Activated CD8-positive, alpha-beta memory T cell treated with anti-CD3 and anti-CD28 coated beads, Interleukin-2, amount 50 U/mL, for 24 hours (primary cell): ENCODE measurements around the gene TOB1.
A peak's percentile ranks its signal among the peaks of the same experiment; 100 is the strongest.
"Not testable (repeated sequence)": the region's sequence is repeated elsewhere in the genome, so short reads cannot be mapped to it uniquely, and the experiment has no call there.

ENCODE experiments used
- DNase-seq: peaks from one replicate; pipeline ENCODE4 v3.0.0-alpha.2; 2020; ENCODE audit errors: extremely low read depth

Gene TOB1

DNA sequence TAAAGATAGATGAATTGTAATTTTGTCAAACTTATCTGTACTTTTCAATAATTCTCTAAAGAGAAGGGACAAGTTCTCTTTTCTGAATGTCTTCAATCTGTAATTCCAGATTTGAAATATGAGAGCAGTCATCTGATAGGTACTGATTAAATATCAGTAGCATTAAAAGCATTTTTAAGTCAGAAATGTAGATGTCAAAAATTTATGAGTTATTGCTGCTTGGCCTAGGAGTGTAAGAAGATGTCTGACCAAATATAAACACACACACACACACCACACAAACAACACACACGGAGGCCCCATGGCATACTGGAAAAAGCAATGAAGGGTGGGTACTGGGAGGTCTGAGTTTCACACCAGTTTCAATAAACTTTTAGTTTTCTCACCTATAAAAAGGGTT lies 2.4 kb upstream of the TOB1 start:
- DNase-seq = no peak

DNA sequence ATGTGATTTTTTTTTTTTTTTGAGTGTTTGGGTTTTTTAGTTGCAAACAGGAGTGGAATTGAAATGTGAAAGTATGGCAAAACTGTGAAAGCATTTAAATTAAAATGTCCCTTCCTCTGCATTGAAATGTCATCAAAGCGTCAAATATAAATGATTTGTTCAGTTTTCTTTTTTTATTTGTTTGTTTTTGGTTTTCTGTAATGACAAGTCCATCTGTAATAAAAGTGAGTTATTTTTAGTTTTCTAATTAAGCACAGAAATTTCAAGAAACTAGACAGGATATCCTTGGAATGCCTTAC lies 1.9 kb upstream of the TOB1 start:
- no peak for DNase-seq

DNA sequence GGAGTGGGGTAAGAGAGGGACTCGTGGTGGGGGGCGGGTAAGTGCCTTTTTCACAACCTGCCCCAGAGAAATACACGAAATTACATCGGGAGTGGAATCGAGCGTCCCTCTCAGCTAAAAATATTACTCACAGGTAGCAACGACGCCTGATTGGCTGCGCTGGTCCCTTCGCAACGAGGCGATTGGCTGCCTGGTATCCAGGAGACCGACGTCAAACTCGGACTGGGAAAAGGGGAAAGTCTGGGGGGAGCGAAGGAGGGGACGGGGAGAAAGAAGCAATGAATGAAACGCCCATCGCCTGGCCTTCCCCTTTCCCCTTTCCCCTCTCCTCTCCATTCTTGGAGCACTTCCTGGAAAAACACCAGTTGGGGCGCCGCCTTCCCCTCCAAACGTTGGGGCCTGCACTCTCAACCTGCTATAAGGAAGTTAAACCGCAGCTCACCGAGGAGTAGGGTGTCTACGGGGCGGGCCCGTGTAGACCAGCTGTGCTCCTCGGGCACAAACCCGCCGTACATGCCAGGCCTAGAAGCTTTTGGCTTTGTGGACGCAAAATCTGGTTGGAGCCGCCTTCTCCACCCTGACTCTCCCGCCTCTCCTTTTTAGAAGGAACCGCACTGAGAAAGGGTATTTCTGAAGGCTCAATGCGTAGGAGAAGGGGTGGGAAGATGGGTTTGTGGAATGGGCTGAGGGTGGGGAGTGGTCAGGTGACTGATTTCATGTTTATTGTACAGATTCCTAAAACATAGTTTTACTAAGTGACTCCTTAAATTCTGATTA lies 1.4 kb upstream of the TOB1 start:
- peak; percentile 62 for DNase-seq

GRCh38 chr17:50866950-50867362 lies 802 bp upstream of the TOB1 start:
- peak; percentile 17 for DNase-seq

- no peak for DNase-seq
These were observed 290 bp downstream of the TOB1 start for GRCh38 chr17:50865868-50866260.

DNA sequence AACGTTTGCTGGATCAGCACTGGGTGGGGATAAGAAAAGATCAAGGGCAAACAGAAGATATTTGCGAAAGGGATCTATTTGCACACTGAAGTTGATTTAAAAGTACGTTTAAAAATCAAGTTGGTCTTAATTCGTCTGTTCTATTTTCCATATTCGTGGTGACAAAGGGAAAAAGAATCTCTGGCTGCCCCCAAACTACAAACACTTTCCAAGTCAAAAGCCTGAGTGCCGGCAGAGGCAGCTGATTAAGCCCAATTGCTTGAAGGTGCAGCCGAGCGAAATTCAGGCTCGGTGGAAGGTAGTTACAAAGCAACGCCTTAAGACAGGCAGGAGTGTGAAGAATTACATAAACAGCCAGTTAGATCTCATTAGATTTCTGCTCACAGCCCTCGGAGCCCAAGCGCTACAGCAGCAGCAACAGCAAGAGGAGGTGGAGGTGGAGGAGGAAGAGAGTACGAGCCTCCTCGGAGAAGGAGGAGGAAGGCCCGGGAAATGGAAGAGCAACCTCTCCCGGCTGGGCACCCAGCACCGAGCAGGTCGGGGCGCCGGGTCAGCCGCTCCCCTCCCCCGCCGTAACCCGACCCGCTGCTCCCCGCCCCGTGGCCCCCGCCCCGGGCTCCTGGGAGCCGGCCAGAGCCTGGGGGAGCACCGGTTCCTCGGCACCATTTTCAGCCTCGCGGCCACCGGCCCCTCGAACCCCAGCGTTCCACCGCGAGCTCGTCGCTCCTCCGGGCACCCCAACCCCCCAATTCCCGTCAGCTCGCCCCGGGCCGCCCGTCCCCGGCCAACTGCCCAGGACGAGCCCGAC lies 890 bp downstream of the TOB1 start:
- no peak for DNase-seq

DNA sequence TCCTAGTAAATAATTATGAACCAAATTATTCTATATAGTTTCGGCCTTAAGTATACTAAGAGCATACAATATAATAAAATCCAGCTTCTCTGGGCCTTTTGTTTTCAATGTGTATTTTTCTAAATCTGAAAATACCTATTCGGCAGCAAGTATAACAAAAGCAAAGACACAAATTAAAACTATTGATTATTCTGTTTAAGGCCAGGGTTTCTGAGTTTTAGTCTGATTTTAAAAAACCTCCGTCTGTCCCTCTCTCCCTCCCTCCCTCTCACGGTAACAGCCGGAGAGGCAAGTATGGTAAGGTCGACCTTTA lies 1.5 kb downstream of the TOB1 start:
- no peak for DNase-seq

- DNase-seq = no peak
These were observed 2.2 kb downstream of the TOB1 start for GRCh38 chr17:50863931-50864330.

DNA sequence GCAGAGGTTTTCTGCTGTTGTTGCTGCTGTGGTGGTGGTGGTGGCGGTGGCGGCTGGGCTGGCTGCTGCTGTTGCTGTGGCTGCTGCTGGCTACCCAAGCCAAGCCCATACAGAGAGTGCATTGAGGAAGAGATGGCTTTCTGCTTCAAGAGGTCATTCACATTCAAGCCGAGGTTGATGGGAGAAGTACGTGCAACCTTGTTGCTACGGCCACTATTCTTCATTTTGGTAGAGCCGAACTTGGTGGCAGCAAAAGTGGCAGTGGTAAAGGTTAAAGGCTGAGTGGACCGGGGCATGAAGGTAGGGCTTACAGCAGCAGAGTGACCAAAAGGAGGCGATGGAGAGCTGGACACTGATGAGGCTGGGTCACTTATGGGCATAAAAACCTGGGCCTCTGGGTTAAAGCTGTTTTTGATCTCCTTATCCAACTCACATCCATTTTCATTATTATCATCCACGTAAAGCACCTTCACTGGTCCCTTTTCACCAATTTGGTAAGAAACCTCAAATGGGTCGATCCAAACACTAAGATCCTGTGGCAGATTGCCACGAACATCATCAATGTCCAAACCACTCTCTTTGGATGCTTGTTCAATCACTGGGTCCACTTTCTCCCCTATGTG lies 2.8 kb downstream of the TOB1 start:
- DNase-seq = no peak

- DNase-seq = no peak
These were observed 4.2 kb downstream of the TOB1 start for GRCh38 chr17:50861822-50862528.

GRCh38 chr17:50861334-50861676 lies 4.8 kb downstream of the TOB1 start:
- no peak for DNase-seq

GRCh38 chr17:50859727-50860126 lies 6.4 kb downstream of the TOB1 start:
- not testable (repeated sequence) for DNase-seq

GRCh38 chr17:50858486-50859225 lies 7.5 kb downstream of the TOB1 start:
- no peak for DNase-seq

DNA sequence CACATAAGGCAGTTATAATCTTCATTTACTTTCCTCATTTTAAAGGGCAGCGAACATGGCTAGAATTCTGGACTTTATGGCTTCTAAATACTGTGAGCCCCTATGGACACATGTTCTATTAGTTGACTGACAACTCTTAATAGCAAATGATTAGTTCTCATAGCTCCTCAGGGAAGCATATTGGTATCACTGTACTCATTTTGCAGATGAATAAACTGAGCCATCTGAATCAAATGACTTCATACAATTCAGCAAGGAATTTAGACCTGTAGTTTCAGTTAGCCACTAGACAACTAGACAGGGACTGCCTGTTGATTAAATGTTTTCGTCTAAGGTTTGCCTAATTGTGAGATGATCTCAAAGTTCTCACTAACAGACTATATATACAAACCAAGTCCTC lies 9.7 kb downstream of the TOB1 start:
- no peak for DNase-seq

DNA sequence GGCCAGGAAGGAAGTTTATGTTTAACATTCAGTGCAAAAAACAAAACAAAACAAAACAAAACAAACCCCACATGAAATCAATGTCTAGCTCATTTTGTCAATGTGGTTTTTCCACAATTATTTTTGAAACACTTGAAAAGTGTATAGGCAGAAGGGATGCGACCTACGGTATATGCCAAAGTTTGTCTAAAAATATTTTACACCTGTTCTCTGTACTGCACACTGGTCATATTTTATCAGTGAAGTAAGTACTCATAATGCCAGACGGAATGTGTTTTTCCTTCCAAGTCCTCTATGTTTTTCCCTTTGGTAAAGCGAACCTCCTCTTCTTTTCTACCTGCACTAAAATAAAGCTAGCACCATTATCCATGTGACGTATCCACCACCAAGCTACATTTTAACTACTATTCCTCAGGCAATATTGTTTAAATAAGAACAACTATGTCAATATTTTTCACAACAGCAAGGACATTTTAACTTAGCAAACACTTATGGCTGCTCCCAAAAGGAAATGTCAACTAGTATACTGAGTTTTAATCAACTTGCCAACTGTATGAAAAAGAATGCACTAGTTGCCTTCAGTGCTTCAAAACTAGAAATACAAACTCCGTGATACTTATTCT lies 10.3 kb downstream of the TOB1 start:
- DNase-seq = no peak

DNA sequence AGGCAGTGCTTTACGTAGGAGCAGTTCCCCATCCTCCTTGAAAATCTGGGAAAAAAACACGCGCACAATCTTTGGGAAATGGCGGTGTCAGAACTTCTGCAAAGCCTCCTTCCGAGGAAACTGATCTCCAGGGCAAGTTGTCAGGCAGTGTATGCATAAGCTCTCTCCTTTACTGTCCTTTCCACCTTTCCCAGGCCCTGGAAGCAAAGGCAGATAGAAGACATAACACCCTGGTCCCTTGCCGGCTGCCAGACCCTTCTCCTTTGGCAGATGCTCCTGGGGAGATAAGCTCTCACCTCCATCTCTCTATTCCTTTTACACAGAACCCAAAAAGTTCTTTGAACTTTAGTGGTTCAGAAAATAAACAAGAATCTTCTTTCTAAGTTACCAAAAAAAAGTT lies 12.4 kb downstream of the TOB1 start:
- DNase-seq = no peak

DNA sequence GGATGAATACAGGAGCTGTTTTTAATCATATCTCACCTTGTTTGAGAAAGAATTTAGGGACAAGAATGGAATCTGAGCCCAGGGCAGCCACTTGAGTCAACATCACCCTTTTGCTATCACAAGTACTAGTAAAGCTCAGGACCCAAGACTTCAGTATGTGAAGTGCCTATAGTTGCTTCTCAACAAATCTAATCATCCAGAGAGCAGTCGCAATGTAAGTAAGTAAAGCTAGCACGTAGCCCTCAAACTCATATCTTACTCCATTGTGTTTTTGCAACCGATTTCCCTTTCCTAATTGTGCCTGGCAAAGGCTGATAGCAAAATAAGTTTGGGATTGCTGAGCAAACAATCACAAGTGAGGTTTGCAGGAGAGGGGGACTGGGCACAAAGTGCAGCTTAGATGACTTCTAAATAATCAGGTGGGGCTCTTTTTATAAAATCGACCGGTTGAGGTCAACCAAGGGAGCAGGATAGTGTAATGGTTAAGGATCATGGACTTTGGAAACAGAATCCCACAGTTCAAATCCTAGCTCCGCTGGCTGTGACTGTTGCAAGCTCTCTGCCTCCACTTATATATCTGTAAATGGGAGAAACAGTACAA lies 13.0 kb downstream of the TOB1 start:
- DNase-seq = no peak

GRCh38 chr17:50850640-50851039 lies 15.5 kb downstream of the TOB1 start:
- DNase-seq = no peak

DNA sequence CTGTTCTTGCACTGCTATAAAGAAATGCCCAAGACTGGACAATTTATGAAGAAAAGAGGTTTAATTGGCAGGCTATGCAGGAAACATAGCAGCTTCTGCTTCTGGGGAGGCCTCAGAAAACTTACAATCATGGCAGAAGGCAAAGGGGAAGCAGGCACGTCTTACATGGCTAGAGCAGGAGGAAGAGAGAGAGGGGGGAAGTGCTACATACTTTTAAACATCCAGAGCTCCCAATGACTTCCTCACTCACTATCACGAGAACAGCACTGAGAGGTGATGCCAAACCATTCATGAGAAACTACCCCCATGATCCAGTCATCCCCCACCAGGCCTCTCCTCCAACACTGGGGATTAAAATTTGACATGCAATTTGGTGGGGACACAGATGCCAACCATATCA lies 17.4 kb downstream of the TOB1 start:
- DNase-seq = no peak

- DNase-seq = no peak
These were observed 18.1 kb downstream of the TOB1 start for GRCh38 chr17:50848039-50848438.

DNA sequence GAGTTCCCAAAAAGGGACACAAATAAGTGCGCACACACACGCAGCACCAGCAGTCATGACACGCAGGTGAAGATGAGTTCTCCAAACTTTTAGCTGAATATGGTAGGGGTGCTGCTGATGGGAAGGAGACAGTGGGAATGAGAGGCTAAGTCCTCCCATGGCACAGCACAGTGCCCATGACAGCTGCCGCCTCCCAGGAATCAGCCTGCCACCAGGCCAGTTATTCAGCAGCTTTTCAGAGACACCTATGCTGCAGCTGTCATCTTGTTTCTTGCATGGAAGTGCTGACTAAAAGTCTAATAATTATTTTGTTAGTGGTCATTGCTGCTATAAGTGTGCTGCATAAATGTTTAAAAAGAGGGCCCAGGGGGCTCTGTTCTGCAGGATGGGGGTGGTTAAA lies 18.6 kb downstream of the TOB1 start:
- no peak for DNase-seq
